WERI-Rb-1 (cell line): ENCODE measurements around the gene MAML3.

Source experiments
- DNase-seq: peaks from one replicate; pipeline ENCODE4 v3.0.0-alpha.2; 2020
- H3K27ac ChIP-seq: fragments of 250-450 bp; sonication (Bioruptor Pico); 2 replicates; pipeline ENCODE4 v1.5.1; 2020; ENCODE audit warnings: mild to moderate bottlenecking, moderate library complexity
- H3K27me3 ChIP-seq: fragments of 250-450 bp; sonication (Bioruptor Pico); 2 replicates; pipeline ENCODE4 v1.5.1; 2021; ENCODE audit warnings: mild to moderate bottlenecking, low read depth, moderate library complexity; ENCODE audit not compliant: insufficient read depth, severe bottlenecking
- H3K36me3 ChIP-seq: fragments of 250-450 bp; sonication (Bioruptor Pico); 2 replicates; pipeline ENCODE4 v1.5.1; 2020; ENCODE audit warnings: mild to moderate bottlenecking, moderate library complexity
- H3K4me3 ChIP-seq: 2 replicates; pipeline ENCODE4 v1.5.1; 2011; ENCODE audit warnings: low read depth, mild to moderate bottlenecking, control low read depth, low read length
- H3K9me3 ChIP-seq: fragments of 250-450 bp; sonication (Bioruptor Pico); 2 replicates; pipeline ENCODE4 v1.5.1; 2021; ENCODE audit warnings: mild to moderate bottlenecking, moderate library complexity; ENCODE audit not compliant: severe bottlenecking
- TF ChIP-seq, protein P1 (sequence below): IDR thresholded peaks from 2 replicates; pipeline ENCODE4 v1.5.1; 2011; ENCODE audit warnings: low read depth, mild to moderate bottlenecking, control low read depth, inconsistent platforms, low read length

The MAML3 gene

DNA sequence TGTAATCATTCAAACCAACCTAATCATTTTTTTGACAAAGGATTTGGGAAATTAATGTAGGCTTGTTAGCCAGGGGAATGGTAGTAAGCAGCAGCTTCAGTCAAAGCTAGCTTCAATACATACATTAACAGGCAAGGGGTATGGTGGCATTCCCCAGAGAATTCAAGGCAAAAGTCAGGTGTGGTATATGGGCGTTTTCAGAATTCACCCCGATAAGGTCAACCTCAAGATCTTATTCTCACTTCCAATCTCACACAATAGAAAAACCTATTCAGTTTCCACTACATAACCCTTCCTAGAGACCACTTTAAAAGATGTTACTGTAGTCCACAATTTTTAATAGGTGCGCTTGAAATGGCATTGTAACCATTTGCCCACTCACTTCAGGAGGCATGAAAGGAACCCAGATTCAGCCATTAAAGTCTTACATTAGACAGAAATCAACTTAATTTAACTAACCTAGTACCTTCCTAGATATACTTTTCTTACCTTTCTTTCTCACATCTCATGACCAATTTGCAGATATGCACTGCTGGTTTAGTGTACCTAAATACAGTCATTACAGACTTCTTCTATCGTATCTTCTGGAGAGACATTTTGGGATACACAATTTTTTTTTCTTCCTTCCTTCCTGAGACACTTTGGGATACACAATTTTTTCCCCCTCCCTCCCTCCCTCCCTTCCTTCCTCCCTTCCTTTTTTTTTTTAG lies 34.9 kb downstream of the MAML3 start:
- Histone ChIP-seq H3K9me3 (no peaks in the 10 kb centered on the region), H3K27me3 (no peaks in the 10 kb centered on the region)

DNA sequence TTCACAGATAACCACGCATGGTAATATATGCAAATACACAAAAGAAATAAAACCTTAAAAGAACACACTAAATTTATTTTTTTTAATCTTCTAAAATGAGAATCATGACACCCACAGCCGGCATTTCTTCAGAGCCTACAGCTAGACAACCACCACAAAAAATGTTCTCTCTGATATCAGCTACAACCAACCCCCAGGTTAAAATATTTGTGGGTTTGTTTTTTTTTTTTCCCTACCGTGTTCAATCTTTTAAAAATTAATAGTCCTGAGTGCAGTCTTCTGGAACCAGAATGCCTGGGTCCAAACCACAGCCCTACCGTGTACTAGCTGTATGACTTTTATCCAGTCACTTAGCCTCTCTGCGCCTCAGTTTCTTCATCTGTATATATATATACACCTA lies 36.0 kb downstream of the MAML3 start:
- no peaks in the 10 kb centered on the region for H3K36me3 ChIP-seq
- H3K4me3 ChIP-seq = no peak overlapping the region
- TF ChIP-seq, protein P1, sequence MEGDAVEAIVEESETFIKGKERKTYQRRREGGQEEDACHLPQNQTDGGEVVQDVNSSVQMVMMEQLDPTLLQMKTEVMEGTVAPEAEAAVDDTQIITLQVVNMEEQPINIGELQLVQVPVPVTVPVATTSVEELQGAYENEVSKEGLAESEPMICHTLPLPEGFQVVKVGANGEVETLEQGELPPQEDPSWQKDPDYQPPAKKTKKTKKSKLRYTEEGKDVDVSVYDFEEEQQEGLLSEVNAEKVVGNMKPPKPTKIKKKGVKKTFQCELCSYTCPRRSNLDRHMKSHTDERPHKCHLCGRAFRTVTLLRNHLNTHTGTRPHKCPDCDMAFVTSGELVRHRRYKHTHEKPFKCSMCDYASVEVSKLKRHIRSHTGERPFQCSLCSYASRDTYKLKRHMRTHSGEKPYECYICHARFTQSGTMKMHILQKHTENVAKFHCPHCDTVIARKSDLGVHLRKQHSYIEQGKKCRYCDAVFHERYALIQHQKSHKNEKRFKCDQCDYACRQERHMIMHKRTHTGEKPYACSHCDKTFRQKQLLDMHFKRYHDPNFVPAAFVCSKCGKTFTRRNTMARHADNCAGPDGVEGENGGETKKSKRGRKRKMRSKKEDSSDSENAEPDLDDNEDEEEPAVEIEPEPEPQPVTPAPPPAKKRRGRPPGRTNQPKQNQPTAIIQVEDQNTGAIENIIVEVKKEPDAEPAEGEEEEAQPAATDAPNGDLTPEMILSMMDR = no peak
- H3K9me3 ChIP-seq = no peaks in the 10 kb centered on the region
- H3K27ac ChIP-seq = no peak overlapping the region
- DNase-seq = no peak
- H3K27me3 ChIP-seq = no peaks in the 10 kb centered on the region

More for the DNA sequence above, 34.9 kb downstream of the MAML3 start:
- no peak for DNase-seq
- no peak overlapping the region for H3K4me3 ChIP-seq
- TF ChIP-seq, protein P1 = no peak
- H3K36me3 ChIP-seq = no peaks in the 10 kb centered on the region
- no peak overlapping the region for H3K27ac ChIP-seq

DNA sequence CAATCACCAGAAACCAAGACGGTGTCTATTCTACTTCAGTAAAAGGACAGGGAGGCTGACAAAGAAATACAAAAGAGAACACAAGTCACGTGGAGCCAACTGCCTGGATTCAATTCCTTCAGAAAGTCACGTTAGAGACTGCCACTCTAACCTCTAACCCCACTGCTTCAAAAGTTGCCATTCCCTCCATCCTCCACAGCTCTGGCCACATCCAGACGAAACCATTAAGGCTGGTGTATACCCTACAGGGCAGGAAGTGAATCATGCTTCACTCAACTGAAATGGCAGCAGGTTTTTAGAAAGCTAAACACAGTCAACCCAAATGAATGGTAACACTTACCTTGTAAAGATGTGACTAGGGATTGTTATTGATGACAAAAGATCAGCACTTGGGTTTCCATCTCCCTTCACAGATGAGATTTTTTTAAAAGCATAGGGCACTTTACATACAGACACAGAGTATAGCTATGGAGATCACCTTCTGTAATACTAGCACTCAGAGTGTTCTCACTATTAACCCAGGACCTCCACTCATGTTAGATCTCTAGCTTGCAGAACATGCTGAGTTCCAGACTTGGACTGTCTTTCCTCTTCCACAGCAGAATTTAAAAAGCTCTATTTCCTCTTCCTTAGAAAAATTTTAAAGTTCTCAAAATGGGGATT lies 37.4 kb downstream of the MAML3 start:
- no peak for DNase-seq
- Histone ChIP-seq H3K36me3 (no peaks in the 10 kb centered on the region), H3K9me3 (no peaks in the 10 kb centered on the region), H3K4me3 (no peak overlapping the region), H3K27me3 (no peaks in the 10 kb centered on the region), H3K27ac (no peak overlapping the region)
- TF ChIP-seq, protein P1 = no peak

DNA sequence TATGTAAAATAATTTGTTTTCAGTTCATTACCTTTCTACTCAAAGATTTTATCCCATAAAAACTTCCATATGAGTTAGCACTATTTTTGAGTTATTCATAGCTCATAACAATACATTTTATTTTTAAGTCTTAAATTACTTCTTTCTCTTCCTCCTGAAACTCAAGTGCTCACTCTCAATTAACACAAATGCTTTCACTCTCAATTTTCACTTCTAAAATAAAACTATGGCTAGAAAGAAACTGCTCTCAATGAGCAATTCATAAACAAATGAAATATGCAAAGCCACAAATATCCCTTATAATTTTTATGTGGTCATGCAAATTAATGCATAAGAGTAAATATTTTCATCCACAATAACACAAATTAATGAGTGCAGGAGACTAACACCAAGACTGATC lies 38.8 kb downstream of the MAML3 start:
- no peak for DNase-seq
- Histone ChIP-seq H3K36me3 (no peaks in the 10 kb centered on the region), H3K27ac (no peak overlapping the region), H3K27me3 (no peaks in the 10 kb centered on the region), H3K4me3 (no peak overlapping the region), H3K9me3 (no peaks in the 10 kb centered on the region)
- TF ChIP-seq, protein P1 = no peak

DNA sequence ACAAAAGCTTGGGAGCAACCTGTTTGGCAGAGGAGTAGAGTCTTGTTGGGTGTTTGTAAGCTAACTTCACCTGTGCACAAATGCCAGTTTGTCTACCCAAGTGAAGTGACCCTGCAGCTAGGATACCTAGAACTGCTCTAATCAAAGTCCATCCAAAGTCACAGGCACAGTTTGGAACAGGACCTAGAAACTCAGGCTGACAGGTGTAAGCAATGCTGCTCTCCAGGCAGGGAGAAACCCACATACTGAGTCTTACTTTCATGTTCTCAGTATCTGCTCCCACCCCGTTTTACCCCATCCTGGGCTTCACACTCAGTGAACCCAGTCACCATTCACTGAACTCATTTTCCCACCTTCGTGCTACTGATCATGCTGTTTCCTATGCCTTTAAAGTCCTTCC lies 40.3 kb downstream of the MAML3 start:
- H3K27me3 ChIP-seq = no peaks in the 10 kb centered on the region
- H3K4me3 ChIP-seq = no peak overlapping the region
- TF ChIP-seq, protein P1 = no peak
- no peaks in the 10 kb centered on the region for H3K36me3 ChIP-seq
- no peak for DNase-seq
- no peak overlapping the region for H3K27ac ChIP-seq
- H3K9me3 ChIP-seq = no peaks in the 10 kb centered on the region
